K562 (cell line): ENCODE measurements around the gene DCAF11. TPM values are rescaled to one million over a fixed set of nuclear protein-coding genes. Genes with fewer than 3 reads are reported as not detected.

Experiments used
- BDP1 ChIP-seq: IDR thresholded peaks from 3 replicates; pipeline ENCODE4 v1.6.1; 2011; ENCODE audit not compliant: insufficient read length, insufficient read depth
- C11orf30 ChIP-seq: fragments of 450-650 bp; IDR thresholded peaks from 2 replicates; pipeline ENCODE4 v1.6.1; 2016; ENCODE audit warnings: low read depth, mild to moderate bottlenecking
- CBX2 ChIP-seq: fragments of 200-600 bp; sonication (generic); IDR thresholded peaks from one replicate; pipeline ENCODE4 v1.6.1; 2012; ENCODE audit warnings: mild to moderate bottlenecking, low read length, inconsistent platforms; ENCODE audit not compliant: insufficient read depth, poor library complexity, severe bottlenecking
- NR0B1 ChIP-seq: fragments of 450-650 bp; IDR thresholded peaks from one replicate; pipeline ENCODE4 v1.6.1; 2018; ENCODE audit warnings: mild to moderate bottlenecking, moderate library complexity; ENCODE audit not compliant: partially characterized antibody
- POLR2AphosphoS5 ChIP-seq: IDR thresholded peaks from 2 replicates; pipeline ENCODE4 v1.6.1; 2011; ENCODE audit warnings: mild to moderate bottlenecking, low read depth, low read length, moderate library complexity; ENCODE audit not compliant: control insufficient read depth, insufficient read depth
- TCFL5 ChIP-seq: fragments of 250-450 bp; sonication (Bioruptor Pico); conservative IDR thresholded peaks from 2 replicates; pipeline ENCODE4 v1.6.1; 2021; ENCODE audit warnings: mild to moderate bottlenecking, moderate library complexity, matching md5 sums
- TOE1 ChIP-seq, 2 experiments: fragments of 450-650 bp in 1 of 2; sonication (generic) in 1 of 2; formaldehyde crosslinking in 1 of 2; IDR thresholded peaks; 2 replicates each; pipeline versions ENCODE4 v1.7.1 to v1.8.0; 2016 to 2022; ENCODE audit warnings: borderline replicate concordance in 2 of 2, mild to moderate bottlenecking in 2 of 2, antibody characterized with exemption in 1 of 2, inconsistent platforms in 1 of 2, low read depth in 1 of 2, missing genetic modification reagents in 1 of 2, moderate library complexity in 1 of 2
- YY1 ChIP-seq, 3 experiments: IDR thresholded peaks; 2 replicates each; pipeline ENCODE4 v1.6.1; 2011; ENCODE audit warnings: low read length in 2 of 3, mild to moderate bottlenecking in 2 of 3, moderate library complexity in 2 of 3, borderline replicate concordance in 1 of 3, control low read depth in 1 of 3, low read depth in 1 of 3; ENCODE audit not compliant: insufficient read depth in 3 of 3, insufficient replicate concordance in 2 of 3, control insufficient read depth in 1 of 3, insufficient read length in 1 of 3; ENCODE audit errors: extremely low read depth in 1 of 3
- ZKSCAN8 ChIP-seq: fragments of 200-800 bp; sonication (Bioruptor generic); IDR thresholded peaks from 2 replicates; pipeline ENCODE4 v1.6.1; 2016; ENCODE audit warnings: missing genetic modification characterization, missing compliant biosample characterization
- ZNF324 ChIP-seq: fragments of 250-450 bp; sonication (Bioruptor Pico); IDR thresholded peaks from 2 replicates; pipeline ENCODE4 v1.4.0; 2020; ENCODE audit warnings: mild to moderate bottlenecking
- ZNF592 ChIP-seq: fragments of 450-650 bp; IDR thresholded peaks from 2 replicates; pipeline ENCODE4 v1.6.1; 2017; ENCODE audit warnings: antibody characterized with exemption, mild to moderate bottlenecking
- ZNF77 ChIP-seq: fragments of 250-450 bp; sonication (Bioruptor Pico); IDR thresholded peaks from 2 replicates; pipeline ENCODE4 v1.5.0; 2020
- polyA plus RNA-seq, 8 experiments: library from polyadenylated mRNA; depleted of rRNA in 4 of 8; stranded (reverse) in 5 of 8; unstranded in 3 of 8; fragments of >200 nt; fragmentation: Nextera tagmentation in 2 of 8; fragmentation: Illumina TruSeq in 1 of 8; extraction: Ambion mirVana in 2 of 8; extraction: Trizol in 1 of 8; gene quantifications; 2 replicates each; pipeline versions ENCODE4 v1.2.1 to v1.2.3, GENCODE V29; 2011 to 2014; ENCODE audit warnings: inconsistent platforms in 1 of 8, missing spikeins in 1 of 8
- total RNA-seq, 7 experiments: library from RNA; depleted of rRNA in 6 of 7; stranded (reverse); fragments of >200 nt in 6 of 7; fragmentation: Illumina TruSeq in 2 of 7; extraction: Trizol in 2 of 7; gene quantifications; 2 replicates each; pipeline versions ENCODE4 v1.2.1 to v1.2.3, GENCODE V29; 2011 to 2021; ENCODE audit warnings: low replicate concordance in 1 of 7
- TF ChIP-seq, protein P1 (sequence below): fragments of 450-650 bp; formaldehyde crosslinking; IDR thresholded peaks from 2 replicates; pipeline ENCODE4 v1.4.0; 2020; ENCODE audit warnings: mild to moderate bottlenecking, moderate library complexity
- TF ChIP-seq, protein P2 (sequence below): sonication (generic); formaldehyde crosslinking; IDR thresholded peaks from 2 replicates; pipeline ENCODE4 v1.8.1; 2023; ENCODE audit warnings: mild to moderate bottlenecking, missing genetic modification reagents

DCAF11 gene
- total and polyA plus RNA-seq, 9 of the 15 experiments (the other 6 are each of a cell fraction or from before 2014, with no cell fraction given) = 8.5 to 46.2 (median 36.4) TPM

- TF ChIP-seq ZNF592 = peak; percentile 59; the same call in 1 of the 2 replicates
- TF ChIP-seq POLR2AphosphoS5 = 0 out of 2 replicates have a peak, but pooled peaks have one; percentile 21
- no peak for TF ChIP-seq ZKSCAN8 (CRISPR knock-in tag)
- TF ChIP-seq ZNF77 = no peak
- no peak for TF ChIP-seq C11orf30
- peak in 1 of 3 experiments; percentile 25 for TF ChIP-seq YY1 (IDR thresholded peaks at IDR 0.05; ENCODE audit: borderline replicate concordance in 1 of 3, control insufficient read depth in 1 of 3, extremely low read depth in 1 of 3, insufficient read depth in 3 of 3, insufficient read length in 1 of 3, insufficient replicate concordance in 2 of 3, low read depth in 1 of 3, low read length in 2 of 3)
- no peak for TF ChIP-seq BDP1
- TF ChIP-seq, protein P1, sequence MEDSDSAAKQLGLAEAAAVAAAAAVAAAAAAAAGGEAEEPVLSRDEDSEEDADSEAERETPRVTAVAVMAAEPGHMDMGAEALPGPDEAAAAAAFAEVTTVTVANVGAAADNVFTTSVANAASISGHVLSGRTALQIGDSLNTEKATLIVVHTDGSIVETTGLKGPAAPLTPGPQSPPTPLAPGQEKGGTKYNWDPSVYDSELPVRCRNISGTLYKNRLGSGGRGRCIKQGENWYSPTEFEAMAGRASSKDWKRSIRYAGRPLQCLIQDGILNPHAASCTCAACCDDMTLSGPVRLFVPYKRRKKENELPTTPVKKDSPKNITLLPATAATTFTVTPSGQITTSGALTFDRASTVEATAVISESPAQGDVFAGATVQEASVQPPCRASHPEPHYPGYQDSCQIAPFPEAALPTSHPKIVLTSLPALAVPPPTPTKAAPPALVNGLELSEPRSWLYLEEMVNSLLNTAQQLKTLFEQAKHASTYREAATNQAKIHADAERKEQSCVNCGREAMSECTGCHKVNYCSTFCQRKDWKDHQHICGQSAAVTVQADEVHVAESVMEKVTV (CRISPR knock-in tag) = peak; percentile 41
- TF ChIP-seq, protein P2, sequence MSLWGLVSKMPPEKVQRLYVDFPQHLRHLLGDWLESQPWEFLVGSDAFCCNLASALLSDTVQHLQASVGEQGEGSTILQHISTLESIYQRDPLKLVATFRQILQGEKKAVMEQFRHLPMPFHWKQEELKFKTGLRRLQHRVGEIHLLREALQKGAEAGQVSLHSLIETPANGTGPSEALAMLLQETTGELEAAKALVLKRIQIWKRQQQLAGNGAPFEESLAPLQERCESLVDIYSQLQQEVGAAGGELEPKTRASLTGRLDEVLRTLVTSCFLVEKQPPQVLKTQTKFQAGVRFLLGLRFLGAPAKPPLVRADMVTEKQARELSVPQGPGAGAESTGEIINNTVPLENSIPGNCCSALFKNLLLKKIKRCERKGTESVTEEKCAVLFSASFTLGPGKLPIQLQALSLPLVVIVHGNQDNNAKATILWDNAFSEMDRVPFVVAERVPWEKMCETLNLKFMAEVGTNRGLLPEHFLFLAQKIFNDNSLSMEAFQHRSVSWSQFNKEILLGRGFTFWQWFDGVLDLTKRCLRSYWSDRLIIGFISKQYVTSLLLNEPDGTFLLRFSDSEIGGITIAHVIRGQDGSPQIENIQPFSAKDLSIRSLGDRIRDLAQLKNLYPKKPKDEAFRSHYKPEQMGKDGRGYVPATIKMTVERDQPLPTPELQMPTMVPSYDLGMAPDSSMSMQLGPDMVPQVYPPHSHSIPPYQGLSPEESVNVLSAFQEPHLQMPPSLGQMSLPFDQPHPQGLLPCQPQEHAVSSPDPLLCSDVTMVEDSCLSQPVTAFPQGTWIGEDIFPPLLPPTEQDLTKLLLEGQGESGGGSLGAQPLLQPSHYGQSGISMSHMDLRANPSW (CRISPR knock-in tag) = no peak
- TF ChIP-seq TCFL5 (CRISPR knock-in tag) = no peak
- no peak for TF ChIP-seq NR0B1
- TF ChIP-seq ZNF324 (CRISPR knock-in tag) = no peak
- TF ChIP-seq TOE1 (IDR thresholded peaks at IDR 0.05; ENCODE audit: borderline replicate concordance) = peak; percentile 97
- no peak for TF ChIP-seq TOE1 (CRISPR knock-in tag; IDR thresholded peaks at IDR 0.05; ENCODE audit: borderline replicate concordance, low read depth)
- no peak for TF ChIP-seq CBX2
Observed at GRCh38 chr14:24160850-24161804, 46.5 kb downstream of the DCAF11 start, which contains the start of gene IRF9 (continued).
